ENCODE measurements around the gene STAM2.

The STAM2 gene

GRCh38 chr2:152132306-152132705 lies 43.3 kb downstream of the STAM2 start:
- no peak for DNase-seq
- no peaks in the 10 kb centered on the region for H3K9me3 ChIP-seq (ENCODE audit: severe bottlenecking)
- H3K27ac ChIP-seq = no peak overlapping the region
- H3K27me3 ChIP-seq (ENCODE audit: insufficient read depth, low read depth, severe bottlenecking) = no peaks in the 10 kb centered on the region
- no peaks in the 10 kb centered on the region for H3K36me3 ChIP-seq
- TF ChIP-seq, protein P1, sequence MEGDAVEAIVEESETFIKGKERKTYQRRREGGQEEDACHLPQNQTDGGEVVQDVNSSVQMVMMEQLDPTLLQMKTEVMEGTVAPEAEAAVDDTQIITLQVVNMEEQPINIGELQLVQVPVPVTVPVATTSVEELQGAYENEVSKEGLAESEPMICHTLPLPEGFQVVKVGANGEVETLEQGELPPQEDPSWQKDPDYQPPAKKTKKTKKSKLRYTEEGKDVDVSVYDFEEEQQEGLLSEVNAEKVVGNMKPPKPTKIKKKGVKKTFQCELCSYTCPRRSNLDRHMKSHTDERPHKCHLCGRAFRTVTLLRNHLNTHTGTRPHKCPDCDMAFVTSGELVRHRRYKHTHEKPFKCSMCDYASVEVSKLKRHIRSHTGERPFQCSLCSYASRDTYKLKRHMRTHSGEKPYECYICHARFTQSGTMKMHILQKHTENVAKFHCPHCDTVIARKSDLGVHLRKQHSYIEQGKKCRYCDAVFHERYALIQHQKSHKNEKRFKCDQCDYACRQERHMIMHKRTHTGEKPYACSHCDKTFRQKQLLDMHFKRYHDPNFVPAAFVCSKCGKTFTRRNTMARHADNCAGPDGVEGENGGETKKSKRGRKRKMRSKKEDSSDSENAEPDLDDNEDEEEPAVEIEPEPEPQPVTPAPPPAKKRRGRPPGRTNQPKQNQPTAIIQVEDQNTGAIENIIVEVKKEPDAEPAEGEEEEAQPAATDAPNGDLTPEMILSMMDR (IDR thresholded peaks at IDR 0.05; ENCODE audit: low read depth, low read length) = no peak
- H3K4me3 ChIP-seq (ENCODE audit: low read depth, low read length) = no peak overlapping the region

GRCh38 chr2:152127628-152128027 lies 47.9 kb downstream of the STAM2 start:
- DNase-seq = no peak
- Histone ChIP-seq H3K9me3 (ENCODE audit: severe bottlenecking) (no peaks in the 10 kb centered on the region), H3K27me3 (ENCODE audit: insufficient read depth, low read depth, severe bottlenecking) (no peaks in the 10 kb centered on the region), H3K36me3 (no peaks in the 10 kb centered on the region), H3K27ac (no peak overlapping the region), H3K4me3 (ENCODE audit: low read depth, low read length) (no peak overlapping the region)
- TF ChIP-seq, protein P1 (IDR thresholded peaks at IDR 0.05; ENCODE audit: low read depth, low read length) = no peak

DNA sequence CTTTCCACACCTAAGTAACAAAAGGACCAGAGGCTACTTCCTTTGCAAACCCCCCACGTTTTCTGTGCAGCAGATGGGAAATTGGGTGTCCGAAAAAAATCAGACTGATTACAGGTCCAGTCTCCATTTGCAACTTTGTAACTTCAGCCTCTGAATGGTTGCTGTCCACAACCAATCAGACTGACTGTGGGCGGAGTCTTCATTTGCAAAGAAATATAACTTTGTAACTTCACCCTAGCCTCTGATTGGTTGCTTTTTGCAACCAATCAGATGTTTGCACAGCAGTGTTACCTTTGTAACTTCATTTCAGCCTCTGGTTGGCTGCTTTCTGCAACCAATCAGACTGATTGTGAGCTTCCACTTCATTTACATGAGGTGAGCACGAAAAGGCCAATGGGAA lies 48.9 kb downstream of the STAM2 start:
- Histone ChIP-seq H3K27me3 (ENCODE audit: insufficient read depth, low read depth, severe bottlenecking) (no peaks in the 10 kb centered on the region), H3K36me3 (no peaks in the 10 kb centered on the region), H3K4me3 (ENCODE audit: low read depth, low read length) (no peak overlapping the region), H3K9me3 (ENCODE audit: severe bottlenecking) (no peaks in the 10 kb centered on the region), H3K27ac (no peak overlapping the region)
- no peak for DNase-seq
- TF ChIP-seq, protein P1 (IDR thresholded peaks at IDR 0.05; ENCODE audit: low read depth, low read length) = no peak

DNA sequence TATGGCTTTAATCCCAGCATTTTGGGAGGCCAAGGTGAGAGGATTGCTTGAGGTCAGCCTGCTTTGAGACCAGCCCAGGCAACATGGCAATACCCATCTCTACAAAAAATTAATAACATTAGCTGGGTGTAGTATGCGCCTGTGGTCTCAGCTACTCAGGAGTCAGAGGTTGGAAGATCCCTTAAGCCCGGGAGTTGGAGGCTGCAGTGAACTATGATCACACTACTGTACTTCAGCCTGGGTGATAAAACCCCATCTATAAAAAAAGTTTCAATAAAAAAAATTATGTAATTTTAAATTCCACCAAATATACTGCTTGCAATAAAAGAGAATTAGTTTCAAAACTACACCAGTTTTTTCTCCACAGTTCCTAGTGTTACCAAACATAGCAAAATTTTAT lies 53.4 kb downstream of the STAM2 start:
- Histone ChIP-seq H3K9me3 (ENCODE audit: severe bottlenecking) (no peaks in the 10 kb centered on the region), H3K36me3 (no peaks in the 10 kb centered on the region), H3K4me3 (ENCODE audit: low read depth, low read length) (no peak overlapping the region), H3K27me3 (ENCODE audit: insufficient read depth, low read depth, severe bottlenecking) (no peaks in the 10 kb centered on the region), H3K27ac (no peak overlapping the region)
- no peak for DNase-seq
- TF ChIP-seq, protein P1 (IDR thresholded peaks at IDR 0.05; ENCODE audit: low read depth, low read length) = no peak

DNA sequence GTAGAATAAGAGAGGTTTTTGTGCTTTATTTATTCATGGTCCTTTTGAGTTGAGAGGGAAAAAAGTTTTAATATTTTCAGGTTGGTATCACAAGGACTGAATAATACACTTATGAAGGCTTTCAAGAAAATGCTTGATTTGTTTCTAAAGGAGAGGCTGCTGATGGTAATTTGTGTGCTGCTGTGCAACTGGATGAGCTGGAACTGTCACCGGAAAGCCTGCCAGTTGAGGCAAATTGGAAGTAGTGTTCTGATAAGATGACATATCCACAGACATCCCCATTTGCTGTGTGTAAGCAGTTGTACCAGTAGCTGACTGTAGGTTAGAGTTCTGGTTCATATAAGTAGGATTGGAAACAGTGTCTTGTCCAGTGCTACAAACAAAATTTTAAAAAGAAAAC lies 55.1 kb downstream of the STAM2 start:
- H3K36me3 ChIP-seq = no peaks in the 10 kb centered on the region
- H3K9me3 ChIP-seq (ENCODE audit: severe bottlenecking) = no peaks in the 10 kb centered on the region
- no peak overlapping the region for H3K27ac ChIP-seq
- no peaks in the 10 kb centered on the region for H3K27me3 ChIP-seq (ENCODE audit: insufficient read depth, low read depth, severe bottlenecking)
- no peak overlapping the region for H3K4me3 ChIP-seq (ENCODE audit: low read depth, low read length)
- no peak for DNase-seq
- TF ChIP-seq, protein P1 (IDR thresholded peaks at IDR 0.05; ENCODE audit: low read depth, low read length) = no peak

GRCh38 chr2:152115952-152116351 lies 59.6 kb downstream of the STAM2 start:
- no peak for DNase-seq
- TF ChIP-seq, protein P1 (IDR thresholded peaks at IDR 0.05; ENCODE audit: low read depth, low read length) = no peak

More at GRCh38 chr2:152115952-152116351, 59.6 kb downstream of the STAM2 start:
- H3K27ac ChIP-seq = no peak overlapping the region
- H3K9me3 ChIP-seq (ENCODE audit: severe bottlenecking) = no peaks in the 10 kb centered on the region
- H3K27me3 ChIP-seq (ENCODE audit: insufficient read depth, low read depth, severe bottlenecking) = no peaks in the 10 kb centered on the region
- H3K36me3 ChIP-seq = no peaks in the 10 kb centered on the region
- no peak overlapping the region for H3K4me3 ChIP-seq (ENCODE audit: low read depth, low read length)

Measured in WERI-Rb-1 (cell line).